SHP77 treated with DMSO at 0.1 percent for 48 hours (cell line): ENCODE measurements around the gene SFRP5.
A peak's percentile ranks its signal among the peaks of the same experiment; 100 is the strongest.

ENCODE experiments used
- DNase-seq: peaks from one replicate; lab custom pipeline; 2025; lab: John Stamatoyannopoulos, UW

SFRP5 gene

DNA sequence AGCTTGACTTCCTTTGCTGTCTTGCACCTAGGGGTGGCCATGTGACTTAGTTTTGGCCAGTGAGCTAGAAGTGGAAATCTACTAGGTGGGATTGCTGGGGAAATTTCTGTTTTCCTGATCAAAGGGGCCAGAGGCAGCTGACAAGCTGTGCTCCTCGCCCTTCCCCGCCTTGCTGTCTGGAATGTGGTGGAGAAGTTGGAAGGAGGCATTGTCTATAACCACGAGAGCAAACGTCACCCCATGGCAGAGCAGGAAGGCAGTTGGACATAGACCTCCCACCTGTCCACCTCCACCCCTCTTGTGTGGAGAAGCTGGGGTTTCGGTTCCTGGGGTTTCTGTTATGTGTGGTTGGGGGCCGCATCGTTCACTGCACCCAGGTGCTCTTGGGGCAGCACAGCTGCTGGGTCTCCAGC lies 7.3 kb downstream of the SFRP5 start:
- no peak for DNase-seq

DNA sequence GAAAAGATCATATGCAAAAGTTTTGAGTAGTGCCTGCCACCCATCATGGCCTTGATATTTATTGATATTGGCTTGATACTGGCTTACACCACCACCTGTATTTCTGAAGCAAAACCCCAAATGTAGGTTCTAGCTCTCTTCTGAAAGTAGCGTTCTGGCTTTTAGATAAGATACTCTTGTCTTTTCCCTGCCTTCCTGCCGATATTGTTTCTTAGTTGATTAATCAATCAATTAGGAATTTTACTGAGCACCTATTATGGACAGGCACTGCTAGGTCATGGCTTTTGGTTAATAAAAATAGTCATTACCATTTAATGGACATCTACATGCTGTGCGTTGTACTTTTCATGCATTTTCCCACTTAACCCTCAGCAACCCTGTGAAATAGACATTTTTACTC lies 7.9 kb downstream of the SFRP5 start:
- DNase-seq, result no peak

DNA sequence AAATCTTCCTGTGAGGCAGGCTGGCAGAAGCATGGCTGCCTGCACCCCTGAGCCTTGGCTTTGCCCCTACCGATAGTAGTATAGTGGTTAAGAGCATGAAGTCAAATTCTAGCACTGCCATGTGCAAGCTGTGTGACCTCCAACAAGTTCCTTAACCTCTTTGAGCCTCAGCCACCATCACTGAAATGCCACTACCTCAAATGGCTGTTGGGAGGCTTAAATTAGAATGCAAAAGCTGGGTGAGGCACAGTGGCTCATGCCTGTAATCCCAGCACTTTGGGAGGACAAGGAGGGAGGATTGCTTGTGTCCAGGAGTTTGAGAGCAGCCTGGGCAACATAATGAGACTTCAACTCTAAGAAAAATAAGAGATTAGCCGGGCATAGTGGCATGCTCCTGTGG lies 8.4 kb downstream of the SFRP5 start:
- no peak for DNase-seq

DNA sequence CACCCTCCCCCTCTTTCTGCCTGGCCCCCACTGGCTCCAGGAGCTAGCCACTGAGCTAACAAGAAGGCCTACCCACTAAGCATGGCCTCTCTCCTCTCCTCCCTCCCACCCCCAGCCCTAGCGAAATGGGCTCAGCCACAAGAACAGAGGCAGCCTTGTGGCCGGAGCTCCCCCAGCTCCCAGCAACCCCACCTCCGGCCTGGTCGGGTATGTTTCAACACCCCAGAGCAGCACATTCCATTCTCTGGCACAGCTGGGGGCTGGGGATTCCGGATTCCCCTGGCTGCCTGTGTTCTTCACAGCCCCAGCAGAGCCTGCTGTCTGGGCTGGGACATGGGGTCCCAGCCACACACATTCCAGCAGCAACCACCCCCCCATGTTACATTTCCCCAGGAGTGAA lies 9.0 kb downstream of the SFRP5 start:
- DNase-seq, result no peak

DNA sequence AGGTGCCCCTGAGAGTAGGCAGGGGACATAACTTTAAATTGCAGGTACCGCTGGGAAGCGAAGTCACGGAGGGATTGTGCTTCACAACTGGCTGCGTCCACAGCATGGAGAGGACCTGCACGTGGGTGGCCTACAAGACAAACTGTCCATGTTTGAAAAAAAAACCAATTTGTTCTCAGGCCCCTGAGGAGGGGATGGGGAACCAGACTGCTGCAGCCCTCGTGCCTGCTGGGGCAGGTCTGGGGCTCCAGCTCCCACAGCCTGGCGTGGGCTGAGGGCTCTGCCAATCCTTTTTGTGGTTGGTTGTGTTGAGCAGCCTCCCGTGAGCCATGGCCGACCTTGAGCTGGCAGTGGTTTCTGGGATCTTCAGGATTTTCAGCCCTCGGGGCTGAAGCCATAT lies 9.7 kb downstream of the SFRP5 start:
- DNase-seq, result no peak

DNA sequence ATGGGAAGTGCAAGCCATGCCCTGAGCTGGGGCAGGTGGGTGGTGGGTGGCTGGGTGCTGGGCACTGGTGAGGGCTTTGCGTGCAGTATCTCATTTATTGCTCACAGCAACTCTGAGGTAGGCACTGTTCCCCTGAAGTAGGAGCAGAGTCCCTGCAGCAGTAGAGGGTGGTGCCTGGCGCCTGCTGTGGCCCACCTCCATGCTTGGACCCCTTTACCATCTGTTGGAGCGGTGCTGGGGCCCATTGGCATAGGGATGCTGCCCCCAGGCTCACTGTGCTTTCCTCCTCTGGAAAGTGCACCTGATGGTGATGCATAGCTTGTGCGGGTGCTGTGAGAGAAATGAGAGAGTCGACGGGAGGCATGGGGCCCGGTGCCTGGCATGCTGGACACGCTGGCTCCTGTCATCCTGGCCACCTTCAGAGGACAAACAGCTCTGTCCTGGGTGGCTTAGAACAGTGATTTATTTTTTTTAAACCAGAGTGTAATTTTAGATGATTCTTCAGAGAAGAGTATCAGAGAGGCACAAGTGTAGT lies 10.4 kb downstream of the SFRP5 start:
- DNase-seq, result no peak

DNA sequence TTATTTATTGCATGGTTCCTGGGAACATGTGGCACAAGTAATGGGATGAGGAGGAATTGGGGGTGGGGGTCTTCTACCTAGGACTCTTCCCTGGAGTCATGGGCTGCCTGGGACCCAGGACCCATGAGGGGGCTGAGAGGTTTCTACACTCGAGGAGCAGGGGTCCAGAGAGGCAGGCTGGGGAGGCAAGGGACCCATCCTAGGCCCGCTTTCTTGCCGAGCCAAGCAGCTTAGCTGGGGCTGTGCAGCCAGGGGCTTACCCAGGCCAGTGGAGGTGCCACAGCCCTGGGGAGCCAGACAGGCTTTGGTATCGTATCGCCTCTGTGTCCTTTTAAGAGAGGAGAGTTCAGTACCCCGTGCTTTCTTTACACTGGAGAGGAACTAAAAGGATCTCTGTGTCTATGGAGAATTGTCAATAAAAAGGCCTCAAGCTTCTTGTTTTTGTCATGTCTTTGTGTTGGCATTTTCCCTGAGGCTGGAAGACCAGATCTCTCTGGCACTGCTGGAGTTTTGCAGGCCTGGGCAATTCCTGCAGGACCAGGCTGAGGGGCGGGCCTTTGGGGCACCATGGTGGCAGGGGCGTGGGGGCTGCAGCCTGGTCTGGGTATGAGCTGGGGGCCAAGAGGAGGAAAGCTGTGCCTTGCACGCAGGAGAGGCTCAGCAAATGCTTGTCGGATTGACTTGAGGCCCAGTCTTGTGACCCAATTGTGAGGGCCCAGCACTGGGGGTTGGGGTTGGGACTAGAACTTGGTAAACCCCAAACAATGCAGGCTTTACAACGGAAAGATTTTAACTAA lies 11.1 kb downstream of the SFRP5 start:
- DNase-seq, result no peak

DNA sequence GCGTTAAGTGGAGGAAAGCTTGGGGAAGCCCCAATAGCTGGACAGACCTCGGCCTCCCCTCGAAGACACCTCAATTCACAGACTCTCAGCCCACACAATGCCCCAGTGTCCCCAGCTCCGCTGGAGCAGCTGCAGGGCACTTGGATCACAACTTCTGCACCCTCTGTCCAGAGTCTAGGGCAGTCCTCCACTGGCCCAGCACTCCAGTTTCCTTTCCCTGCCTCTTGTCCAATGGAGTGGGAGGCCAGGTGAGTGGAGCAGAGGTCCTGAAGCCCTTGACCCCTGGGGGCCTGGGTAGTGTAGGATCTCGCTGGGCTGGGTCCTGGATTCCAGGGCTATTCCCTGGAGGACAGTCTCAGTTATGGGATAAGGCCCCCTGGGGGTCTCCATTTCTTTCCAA lies 11.9 kb downstream of the SFRP5 start:
- no peak for DNase-seq

DNA sequence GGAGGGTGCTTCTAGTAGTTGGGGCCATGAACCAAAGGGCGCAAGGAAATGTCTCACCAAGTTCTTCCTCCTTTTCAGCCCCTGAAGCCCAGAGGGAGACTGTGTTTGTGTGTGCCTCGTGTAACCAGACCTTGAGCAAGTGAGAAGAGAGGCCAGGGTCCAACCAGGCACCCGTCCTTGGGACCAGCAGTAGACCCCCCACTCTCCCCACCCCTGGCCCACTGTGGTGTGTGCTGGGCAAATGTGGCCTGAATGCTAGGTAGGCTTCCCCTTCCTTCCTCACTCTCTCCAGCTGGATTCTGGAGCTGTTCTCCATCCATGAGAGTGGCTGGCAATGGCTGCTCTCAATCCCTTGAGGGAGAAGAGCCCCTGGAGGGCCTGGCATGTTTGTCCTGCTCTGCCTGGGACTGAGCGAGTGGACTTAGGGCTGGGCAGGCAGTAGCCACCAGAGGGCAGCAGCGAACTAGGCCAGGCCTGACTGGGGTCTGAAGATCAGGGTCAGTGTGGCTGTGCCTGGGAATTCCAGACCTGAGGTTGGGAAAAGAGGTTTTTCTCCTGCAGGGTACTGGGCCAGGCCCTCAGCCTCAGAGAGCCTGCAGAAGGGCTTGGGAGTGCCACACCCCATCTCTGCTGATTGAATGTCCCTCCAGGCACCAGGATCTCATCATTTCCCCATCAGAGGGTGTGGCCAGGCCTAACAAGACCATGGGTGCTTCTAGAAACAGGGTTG lies 12.5 kb downstream of the SFRP5 start:
- peak; percentile 18 for DNase-seq

DNA sequence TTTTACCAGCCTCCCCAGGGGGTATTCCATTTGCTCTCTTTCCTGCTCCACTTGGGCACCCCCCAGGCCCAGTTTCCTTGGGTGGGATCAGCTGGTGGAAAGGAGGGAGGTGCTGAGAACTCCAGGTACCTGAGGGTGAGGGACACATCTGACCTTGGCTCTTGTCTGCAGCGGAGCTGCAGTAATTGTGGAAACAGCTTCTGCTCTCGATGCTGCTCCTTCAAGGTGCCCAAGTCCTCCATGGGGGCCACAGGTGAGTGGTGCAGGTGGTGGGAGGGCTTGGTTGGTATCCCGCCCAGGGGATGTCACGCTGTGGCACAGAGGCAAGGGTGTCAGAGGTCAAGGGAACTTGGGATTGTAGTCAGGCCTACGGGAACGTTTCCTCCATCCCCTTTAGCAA lies 14.3 kb downstream of the SFRP5 start:
- no peak for DNase-seq

DNA sequence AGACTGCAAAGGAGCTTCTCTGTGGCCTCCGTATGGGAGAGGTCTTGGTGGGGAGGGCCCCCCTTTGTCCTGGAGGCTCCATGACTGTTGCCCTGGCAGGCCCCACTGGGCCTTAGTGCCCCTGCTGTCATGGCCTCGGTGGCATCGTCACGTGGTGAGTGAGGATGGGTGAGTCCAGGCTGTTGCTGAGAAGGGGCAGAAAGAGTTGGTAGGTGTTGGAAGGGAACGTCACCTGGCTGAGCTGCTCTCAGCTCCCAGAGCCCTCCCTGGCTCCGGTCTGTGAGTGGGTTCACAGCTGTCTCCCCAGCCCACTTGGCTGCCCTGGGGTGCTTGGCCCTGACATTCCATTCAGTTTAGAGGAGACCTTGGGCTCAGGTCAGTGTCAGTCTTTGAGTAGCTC lies 16.1 kb downstream of the SFRP5 start:
- no peak for DNase-seq

DNA sequence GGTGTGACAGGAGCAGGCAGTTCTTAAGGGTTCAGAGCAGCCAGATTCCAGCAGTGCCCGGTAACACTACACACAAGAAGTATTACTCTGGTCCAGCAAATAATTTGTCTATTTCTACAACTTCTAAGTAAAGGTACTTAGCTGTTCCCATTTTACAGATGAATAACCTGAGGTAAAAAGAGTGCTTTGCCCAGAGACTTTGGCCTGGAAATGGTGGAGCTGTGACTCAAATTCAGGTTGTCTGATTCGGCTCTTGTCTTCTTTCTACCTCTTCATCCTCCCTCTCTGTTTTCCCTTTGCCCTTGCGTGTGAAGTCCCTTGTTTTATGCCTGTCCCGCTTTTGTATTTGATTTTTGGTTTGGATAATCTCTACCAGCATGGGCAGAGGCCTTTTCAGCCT lies 17.1 kb downstream of the SFRP5 start:
- DNase-seq, result no peak

DNA sequence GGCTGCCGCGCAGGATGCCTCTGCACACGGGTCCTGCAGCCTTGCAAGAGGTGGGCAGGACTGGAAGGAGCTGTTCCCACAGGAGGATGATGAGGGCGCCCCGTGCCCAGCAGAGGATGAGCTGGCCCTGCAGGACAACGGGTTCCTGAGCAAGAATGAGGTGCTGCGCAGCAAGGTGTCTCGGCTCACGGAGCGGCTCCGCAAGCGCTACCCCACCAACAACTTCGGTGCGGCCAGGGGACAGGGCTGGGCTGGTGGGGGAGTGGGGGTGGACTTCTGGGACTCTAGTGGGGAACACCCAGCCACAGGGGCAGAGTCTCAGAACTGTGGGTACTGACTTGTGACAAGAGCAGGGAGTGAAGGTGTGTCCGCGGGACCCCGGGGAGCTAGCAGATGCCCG lies 18.8 kb downstream of the SFRP5 start:
- DNase-seq, result no peak

DNA sequence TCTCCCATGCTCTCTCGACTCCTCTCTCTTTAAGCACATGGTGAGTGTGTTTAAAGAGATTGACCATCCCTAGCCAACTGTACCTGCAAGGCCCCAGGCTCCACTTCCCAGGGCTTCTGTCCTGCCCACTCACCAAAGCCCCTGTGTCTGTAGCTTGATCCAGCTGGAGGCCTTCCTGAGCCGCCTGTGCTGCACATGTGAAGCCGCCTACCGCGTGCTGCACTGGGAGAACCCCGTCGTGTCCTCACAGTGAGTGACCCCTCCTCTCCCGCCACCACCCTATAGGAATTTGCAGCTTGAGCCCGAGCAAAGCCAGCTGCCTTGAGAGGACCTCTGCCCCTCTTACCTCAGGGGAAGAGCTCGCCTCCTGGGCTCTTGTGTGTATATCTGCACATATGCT lies 23.7 kb downstream of the SFRP5 start:
- DNase-seq, result no peak

DNA sequence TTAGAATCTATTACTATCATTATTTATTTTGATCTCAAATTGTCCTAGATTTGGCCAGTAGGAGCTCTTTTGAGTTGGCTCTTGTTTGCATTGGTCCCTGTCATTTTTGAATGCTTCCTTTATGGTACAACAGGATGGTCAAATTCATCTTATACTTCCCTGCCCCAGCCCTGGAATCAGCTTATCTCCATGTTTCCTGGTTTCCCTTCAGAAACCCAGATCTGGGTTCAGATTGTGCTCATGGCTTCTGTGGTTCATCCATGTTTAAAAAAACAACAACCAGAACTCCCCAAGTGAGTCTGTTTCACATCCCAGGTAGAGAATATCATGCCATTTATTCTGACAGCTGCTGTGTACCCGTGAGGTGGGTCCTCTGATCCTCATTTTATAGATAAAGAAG lies 24.2 kb downstream of the SFRP5 start:
- no peak for DNase-seq

DNA sequence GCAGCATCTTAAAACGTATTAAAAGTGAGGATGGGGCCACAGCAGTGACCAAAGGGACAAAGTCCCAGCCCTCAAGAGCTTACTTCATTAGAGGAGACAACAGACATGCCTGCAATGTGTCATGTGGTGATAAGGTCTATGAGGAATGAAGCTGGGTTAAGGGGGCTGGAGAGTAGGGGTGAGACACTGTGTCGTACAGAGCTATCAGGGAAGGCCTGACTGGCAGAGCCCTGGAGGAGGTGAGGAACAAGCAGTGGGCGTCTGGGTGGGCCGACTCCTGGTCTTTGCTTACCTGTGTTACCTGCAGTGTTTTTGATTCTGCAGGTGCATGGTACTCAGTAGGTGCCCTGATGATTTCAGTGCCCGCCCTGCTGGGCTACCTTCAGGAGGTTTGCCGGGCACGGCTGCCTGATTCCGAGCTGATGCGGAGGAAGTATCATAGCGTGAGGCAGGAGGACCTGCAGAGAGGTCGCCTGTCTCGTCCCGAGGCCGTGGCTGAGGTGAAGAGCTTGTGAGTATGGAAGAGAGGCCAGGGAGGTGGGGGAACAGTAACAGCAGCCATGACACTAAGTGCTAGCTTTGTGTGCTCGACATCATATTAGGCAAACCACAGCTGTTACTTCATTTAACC lies 27.3 kb downstream of the SFRP5 start:
- no peak for DNase-seq

DNA sequence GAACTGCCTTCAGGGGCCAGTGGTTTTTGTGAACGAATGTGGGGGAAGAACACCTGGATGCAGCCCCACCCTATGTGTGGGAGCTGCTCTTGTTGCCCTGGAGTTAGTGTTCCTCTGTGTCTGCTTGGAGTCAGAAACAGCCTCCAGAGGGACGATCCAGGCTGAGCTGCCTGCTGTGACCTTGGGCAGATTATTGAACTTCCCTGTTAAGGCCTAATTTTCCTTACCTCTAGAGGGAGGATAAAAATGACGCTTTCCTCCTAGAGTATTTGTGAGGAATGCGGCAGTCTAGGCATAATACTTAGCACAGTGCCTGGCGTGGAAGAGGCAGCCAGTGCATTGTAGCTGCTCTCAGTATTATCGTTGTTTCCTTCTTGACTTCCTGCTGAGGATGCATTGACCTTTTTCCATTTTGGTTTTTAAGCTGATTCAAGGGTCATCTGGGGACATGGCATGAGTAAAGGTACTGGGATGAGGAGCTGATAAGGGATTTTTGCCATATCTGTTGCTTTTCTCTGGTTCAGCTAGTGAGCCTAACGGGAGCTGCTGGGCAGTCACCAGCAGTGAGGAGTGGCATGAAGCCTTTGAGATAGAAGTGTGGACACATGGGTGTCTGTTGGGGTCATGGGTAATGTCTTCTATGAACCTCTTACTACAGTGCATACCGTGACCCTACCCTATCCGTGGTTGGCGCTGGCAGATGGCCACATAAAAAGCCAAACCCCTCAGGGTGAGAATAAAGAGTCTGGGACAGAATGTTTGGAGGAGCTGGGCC lies 28.4 kb downstream of the SFRP5 start:
- DNase-seq, result no peak

DNA sequence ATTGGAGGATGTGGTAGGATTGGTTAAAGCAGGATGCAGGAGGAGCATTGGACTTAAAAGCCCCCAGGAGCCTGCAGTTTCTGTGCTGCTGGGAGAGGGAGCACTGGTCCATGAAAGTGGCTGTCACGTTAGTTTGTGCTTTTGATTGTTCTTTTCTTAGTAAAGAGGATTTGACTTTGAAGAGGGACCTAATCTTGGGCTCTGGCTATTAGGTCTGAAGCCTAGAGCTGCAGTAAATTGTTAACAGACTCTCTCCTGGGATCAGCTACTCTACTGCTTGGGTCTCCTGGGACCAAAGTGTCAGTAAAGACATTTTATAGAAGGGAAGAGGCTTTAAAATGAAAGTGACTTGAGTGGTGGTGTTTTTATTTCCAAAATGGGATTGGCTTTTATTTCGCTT lies 31.2 kb downstream of the SFRP5 start:
- no peak for DNase-seq

DNA sequence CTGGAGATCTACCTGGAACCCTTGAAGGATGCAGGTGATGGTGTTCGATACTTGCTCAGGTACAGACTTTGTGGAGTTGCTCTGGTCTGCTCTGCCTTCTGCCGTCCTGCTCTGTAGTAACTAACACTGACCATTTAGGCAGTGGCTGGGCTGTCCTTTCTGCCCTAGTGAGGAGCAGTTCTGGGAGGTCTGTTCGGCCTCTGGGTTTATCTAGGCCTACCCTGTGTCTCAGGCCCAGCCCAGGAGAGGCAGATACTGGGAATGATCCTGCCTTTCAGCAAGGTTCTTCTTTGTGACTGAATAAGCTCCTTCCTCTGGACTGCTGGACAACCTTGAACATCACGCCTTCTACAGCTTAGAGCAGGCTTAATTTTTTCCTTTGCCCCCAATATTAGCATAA lies 33.2 kb downstream of the SFRP5 start:
- DNase-seq, result no peak

DNA sequence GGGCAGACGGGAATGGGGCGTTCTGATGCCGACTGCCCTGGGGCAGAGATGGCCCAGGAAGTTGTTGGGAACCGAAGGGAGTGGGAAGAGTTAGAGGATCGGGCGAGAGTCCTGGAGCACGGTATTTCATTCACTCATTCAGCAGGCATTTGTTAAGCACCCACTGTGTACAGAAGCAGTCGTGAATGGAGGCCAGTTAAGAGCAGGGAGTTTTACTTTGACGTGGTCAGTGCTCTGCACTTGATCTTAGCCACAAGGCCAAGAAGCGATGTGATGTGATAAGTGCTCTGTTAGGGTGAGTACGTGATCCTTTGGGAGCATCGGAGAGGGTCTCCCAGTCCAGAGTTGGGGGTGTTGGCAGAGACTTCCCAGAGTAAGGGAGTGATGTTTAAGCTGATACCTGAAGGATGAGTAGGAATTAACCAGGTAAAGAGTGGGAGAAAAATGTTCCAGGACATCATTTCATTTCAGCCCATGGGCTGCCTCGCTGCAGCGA lies 34.0 kb downstream of the SFRP5 start:
- no peak for DNase-seq

DNA sequence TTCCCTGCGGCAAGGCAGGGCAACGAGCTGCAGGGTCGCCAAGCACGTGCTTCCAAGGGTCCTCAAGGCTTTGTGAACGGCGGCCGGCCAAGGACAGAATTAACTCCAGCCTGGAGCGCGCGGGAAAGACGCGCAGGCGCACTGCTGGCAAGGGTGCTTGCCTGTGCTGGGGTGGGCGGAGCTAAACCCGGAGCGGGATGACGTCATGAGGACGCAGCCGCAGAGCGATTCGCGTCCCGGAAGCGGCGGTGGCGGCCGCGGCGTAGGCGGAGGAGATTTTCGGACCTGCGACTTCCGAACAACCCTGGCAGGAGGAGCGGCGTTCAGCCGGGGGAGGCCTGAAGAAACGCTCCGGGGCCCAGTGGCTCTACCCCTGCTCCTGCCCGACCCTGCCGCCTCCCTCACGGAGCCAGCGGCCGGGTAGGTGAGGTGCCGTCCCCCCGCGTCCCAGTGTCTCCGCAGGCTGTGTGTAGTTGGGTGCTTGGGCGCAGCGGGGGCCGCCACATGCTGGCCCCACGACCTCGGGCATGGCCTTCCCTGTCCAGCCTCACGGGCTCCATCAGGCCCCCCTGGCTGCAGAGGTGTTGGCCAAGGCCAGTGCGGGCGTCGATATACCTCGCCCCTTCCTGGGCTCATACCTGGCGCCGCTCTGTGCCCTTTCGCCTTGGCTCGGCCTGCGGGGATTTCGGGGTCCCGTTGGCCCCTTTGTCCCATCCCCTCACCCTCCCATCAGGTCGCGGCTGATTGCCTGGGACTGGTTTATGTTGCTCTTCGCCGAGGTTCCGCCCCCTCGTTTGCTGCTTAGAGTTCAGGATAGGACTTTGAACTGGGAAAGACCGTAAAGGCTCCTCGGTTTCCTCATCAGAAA lies 34.7 kb downstream of the SFRP5 start, which contains the start of gene ZFYVE27:
Gene ZFYVE27 (plus strand): TSS at position 227 of the 868 bp plus-strand sequence. CDS start 1,350 bp downstream, outside the sequence.
- DNase-seq, result peak; percentile 75
